NCI-H748 (cell line): ENCODE results near the gene DNAJC30.
A peak's percentile ranks its signal among the peaks of the same experiment; 100 is the strongest.
"Not testable (repeated sequence)": the region's sequence is repeated elsewhere in the genome, so short reads cannot be mapped to it uniquely, and the experiment has no call there.

ENCODE experiments used
- DNase-seq: peaks from one replicate; lab custom pipeline; 2025; ENCODE audit not compliant: unreplicated experiment; lab: John Stamatoyannopoulos, UW

Gene DNAJC30

DNA sequence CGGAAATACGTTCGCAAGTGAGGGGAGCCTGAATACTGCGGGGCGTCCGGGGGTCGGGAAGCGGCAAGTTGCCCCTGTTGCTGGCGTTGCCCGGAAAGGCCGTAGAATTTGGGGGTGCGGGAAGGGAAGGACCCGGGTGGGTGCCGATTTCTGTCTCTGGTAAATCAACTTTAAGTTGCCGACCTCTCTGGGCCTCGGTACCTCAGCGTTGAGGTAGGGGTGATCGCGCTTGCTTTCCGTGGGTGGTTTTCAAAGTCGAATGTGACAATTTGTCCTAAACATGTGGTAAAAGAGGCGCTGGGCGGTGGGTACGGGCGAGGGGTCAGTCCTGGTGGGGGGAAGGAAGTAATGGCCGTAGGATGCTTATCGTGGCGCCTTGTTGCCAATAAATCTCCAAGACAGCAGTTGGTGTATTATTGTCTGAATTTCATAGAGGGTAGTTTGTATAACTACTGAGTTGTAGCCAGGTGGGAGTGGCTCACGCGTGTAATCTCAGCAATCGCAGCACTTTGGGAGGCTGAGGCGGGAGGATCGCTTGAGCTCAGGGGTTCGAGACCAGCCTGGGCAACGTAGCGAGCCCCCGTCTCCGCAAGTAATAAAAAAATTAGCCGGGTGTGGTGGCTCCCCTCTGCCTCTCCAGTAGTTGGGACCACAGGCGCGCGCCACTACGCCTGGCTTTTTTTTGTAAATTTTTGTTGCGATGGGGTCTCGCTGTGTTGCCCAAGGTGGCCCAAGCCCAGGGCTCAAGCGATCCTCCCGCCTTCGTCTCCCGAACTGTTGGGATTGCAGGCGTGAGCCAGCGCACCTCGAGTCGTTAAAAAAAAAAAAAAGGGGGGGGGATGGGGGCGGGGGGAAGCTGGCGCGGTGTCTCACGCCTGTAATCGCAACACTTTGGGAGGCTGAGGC lies 788 bp upstream of the DNAJC30 start:
- peak; percentile 34 for DNase-seq

GRCh38 chr7:73682745-73683055 lies 553 bp downstream of the DNAJC30 start:
- DNase-seq: no peak

- DNase-seq: no peak
Measured at GRCh38 chr7:73681031-73681430, 2.2 kb downstream of the DNAJC30 start.

- DNase-seq: no peak
Measured at GRCh38 chr7:73680501-73680900, 2.8 kb downstream of the DNAJC30 start.

- no peak for DNase-seq
Measured at GRCh38 chr7:73679709-73680108, 3.5 kb downstream of the DNAJC30 start.

- DNase-seq: no peak
Measured at GRCh38 chr7:73678862-73679261, 4.4 kb downstream of the DNAJC30 start.

DNA sequence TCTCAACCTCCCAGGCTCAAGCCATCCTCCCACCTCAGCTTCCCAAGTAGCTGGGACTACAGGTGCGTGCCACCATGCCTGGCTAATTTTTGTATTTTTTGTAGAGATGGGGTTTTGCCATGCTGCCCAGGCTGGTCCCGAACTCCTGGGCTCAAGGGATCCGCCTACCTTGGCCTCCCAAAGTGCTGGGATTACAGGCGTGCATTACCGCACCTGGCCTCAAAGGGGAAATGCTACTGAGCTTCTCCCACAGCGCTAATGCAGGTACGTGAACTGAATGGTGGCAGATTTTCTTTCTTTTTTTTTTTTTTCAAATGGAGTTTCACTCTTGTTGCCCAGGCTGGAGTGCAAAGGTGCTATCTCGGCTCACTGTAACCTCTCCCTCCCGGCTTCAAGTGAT lies 7.2 kb downstream of the DNAJC30 start:
- DNase-seq: peak; percentile 4

DNA sequence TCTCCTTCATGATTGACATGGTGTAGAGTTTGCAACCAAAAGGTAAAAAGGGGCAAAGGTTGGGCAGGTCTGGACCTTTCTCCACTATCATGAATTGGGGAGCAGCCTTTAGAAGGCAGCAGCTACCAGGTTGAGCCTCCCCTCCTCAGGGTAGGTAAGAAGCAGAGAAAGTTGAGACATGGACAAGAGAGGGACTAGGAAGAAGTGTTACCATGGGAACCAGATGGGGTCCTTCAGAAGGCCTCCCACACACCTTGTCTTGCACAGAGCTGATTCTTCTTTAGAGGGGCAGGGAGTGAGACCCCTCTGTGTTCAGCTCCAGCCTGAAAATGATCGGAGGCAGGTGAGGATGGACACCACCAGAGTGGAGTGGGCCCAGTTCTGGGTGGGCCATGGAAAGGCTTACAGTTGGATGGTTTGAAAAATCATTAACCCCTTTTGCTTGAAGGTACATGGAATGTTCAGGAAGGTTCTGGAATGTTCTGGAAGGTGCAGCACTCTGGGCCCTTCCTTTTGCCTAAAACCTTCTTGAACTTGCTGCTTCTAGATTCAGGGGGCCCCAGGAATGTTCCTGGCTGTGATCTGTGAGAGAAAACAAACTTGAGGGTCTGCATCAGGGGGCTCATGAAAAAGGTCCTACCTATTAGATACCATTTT lies 8.7 kb downstream of the DNAJC30 start:
- DNase-seq: no peak

DNA sequence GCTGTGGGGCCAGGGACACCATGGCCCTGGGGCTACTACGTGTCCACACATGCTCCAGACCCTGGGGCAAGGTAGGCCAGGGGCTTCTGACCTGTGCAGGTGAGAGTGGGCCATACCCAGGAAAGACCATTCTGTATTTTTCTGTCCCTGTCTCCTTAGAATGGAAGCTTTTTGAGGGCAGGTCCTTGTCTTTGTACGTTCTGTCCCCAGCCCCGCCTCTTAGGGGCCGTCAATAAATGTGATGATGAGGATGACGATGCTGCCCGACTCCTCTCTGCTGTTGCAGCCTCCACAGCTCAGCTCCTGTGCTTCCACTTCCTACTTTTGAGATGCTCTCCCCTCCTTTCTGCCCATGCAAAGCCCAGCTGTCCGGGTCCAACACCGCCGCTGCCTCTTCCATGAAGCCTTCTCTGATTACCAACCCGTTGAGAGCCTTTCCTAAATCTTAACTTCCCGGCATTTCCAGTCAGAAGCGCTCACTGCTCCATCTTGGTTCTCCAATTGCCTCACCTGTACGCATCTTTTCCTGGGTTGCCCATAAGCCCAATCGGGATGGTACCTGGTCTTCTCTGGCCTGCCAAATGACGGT lies 11.3 kb downstream of the DNAJC30 start:
- DNase-seq: no peak

DNA sequence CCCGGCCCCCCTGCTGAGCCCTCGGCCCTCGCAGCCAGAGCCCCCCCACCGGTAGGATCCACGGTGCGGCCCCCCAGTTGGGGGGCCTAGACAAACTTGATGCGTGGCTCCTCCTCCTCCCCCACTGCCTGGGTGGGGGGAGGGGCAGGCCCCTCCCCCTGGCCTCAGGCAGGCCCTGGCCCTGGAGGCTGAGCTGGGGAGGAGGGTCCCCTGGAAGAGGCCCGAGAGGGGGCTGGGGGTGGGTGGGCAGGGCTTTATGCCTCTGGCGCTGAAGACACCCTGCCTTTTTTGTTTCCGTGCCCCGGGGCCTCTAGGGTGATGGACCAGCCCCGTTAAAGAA lies 12.0 kb downstream of the DNAJC30 start:
- no peak for DNase-seq

DNA sequence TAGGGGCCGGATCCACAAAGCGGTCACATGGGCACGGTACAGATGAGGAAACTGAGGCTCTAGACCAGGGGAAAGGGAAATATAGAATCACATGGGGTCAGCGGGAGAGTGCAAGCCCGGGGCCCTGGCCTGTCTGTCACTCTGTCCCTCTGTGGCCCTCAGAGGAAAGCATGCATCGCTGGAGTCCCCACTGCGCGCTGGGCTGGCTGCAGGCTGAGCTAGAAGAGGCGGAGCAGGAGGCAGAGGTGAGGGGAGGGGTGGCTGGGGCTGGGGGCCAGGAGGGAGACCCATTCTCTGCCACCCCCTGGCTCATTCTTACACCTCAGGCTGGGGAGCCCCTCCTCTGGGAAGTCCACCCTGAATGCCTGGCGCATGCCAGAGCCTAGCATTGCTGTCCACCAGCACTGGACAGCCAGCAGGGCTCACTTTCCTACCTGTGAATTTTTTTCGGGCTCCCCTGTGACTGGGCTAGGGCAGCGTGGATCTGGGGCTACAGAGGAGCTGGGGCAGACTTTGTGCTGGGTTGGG lies 13.3 kb downstream of the DNAJC30 start:
- DNase-seq: no peak

DNA sequence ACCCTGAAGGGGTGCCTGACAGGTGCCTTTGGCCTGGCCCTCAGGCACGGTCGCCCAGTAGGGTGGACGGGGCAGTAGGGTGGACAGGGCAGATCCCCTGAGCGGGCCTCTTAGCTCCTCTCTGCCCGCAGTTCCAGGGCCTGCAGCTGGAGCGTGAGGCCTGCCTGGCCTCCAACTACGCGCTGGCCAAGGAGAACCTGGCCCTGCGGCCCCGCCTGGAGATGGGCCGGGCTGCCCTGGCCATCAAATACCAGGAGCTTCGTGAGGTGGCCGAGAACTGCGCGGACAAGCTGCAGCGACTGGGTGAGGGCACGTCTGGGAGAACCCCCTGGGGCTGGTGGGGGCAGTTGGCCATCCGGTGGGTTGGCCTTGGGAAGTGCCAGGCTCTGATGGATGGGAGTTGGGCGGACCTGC lies 14.0 kb downstream of the DNAJC30 start:
- no peak for DNase-seq

GRCh38 chr7:73668886-73669230 lies 14.4 kb downstream of the DNAJC30 start:
- DNase-seq: no peak

- peak; percentile 48 for DNase-seq
Measured at GRCh38 chr7:73668103-73668885, 15.0 kb downstream of the DNAJC30 start.

DNA sequence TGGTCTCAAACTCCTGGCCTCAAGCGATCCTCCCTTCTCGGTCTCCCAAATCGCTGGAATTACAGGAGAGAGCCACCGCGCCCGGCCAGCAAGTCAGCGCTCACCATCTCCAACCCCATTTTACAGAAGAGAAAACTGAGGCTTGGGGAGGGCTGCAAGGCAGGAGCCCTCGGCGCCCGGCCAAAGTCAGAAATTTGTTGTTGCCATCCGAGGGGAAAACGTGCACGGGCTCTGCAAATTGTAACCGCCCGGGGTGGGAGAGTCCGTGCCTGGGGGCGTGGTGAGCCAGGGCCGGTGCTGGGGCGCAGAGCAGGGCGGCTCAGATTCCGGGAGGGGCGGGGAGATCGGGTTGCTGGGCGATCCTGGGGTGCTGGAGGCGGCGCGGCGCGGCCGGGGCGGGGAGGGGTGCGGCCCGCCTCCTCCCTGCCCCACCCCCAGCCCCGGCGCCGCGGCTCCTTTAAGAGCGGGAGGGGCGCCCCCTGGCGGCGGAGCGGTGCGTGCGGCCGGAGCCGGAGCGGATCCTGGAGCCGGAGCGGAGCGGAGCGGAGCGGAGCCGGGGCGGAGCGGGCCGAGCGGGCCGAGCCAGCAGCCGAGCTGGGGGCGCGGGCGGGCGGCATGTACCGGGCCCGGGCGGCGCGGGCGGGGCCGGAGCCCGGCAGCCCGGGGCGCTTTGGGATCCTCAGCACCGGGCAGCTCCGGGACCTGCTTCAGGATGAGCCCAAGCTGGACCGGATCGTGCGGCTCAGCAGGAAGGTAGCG lies 15.7 kb downstream of the DNAJC30 start, which contains the start of gene VPS37D:
Gene VPS37D, plus strand, starts transcription at position 488 of the 759 bp plus-strand sequence. Its CDS starts 128 bp downstream, at position 616.
- peak; percentile 87 for DNase-seq

DNA sequence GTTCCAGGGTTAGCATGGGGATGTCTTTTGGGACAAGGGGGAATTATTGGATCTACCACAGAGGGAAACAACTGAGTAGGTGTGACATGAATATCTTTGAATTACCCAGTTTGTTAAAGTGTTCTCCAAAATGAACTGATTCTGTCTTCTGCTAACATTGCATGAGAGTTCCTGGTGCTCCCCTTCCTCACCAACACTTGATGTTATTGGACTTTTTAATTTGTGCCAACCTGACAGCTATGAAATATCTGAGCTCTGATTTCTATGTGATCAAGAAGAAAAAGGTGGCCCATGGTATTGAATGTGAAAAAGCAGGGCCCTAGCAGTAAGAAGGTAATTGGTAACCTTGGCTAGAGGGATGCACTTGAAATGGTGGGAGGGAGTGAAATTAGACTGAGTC lies 20.2 kb downstream of the DNAJC30 start:
- DNase-seq: no peak

DNA sequence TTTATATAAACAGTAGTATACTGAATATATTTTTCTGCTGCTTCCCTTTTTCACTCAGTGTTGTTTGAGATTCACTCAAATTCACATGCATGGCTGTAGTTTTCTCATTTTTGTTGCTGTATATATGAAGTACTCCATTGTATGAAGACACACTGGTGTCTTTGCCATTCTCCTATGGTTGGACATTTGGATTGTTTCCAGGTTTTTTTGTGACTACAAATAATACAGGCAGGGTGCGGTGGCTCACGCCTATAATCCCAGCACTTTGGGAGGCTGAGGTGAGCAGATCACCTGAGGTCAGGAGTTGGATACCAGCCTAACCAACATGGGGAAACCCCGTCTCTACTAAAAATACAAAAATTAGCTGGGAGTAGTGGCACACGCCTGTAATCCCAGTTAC lies 22.7 kb downstream of the DNAJC30 start:
- peak; percentile 7 for DNase-seq

- no peak for DNase-seq
Measured at GRCh38 chr7:73659983-73660382, 23.3 kb downstream of the DNAJC30 start.

DNA sequence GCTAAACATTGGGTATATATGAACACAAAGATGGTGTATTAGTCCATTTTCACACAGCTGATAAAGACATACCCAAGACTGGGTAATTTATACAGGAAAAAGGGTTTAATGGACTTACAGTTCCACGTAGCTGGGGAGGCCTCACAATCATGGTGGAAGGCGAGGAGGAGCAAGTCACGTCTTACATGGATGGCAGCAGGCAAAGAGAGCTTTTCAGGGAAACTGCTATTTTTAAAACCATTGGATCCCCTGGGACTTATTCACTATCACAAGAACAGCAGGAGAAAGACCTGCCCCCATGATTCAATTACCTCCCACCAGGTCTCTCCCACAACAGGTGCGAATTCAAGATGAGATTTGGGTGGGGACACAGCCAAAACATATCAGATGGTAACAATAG lies 27.9 kb downstream of the DNAJC30 start:
- not testable (repeated sequence) for DNase-seq

DNA sequence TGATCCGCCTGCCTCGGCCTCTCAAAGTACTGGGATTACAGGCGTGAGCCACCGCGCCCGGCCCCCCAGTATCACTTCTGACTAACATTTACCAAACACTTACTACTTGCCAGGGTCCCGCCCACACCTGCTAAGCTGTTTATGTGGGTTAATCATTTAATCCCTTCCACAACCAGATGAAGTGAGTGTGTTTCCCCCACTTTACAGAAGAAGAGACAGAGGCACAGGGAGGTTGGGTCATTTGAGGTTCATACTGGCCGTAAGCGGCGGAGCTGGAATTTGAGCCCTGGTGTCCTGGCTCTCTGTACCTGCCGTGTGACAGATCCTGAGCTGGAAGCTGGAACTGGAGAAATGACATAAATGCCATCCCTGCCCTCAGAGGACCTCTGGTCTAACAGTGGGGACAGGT lies 30.7 kb downstream of the DNAJC30 start:
- DNase-seq: no peak

GRCh38 chr7:73650524-73650923 lies 32.7 kb downstream of the DNAJC30 start:
- DNase-seq: no peak
